Measurements from ENCODE around the gene PRKAR2B. TPM values are rescaled to one million over a fixed set of nuclear protein-coding genes. Genes with fewer than 3 reads are reported as not detected.

Gene PRKAR2B
- total RNA-seq, 4 donors from 2014 or later: 89.5 to 127 (median 102) TPM

DNA sequence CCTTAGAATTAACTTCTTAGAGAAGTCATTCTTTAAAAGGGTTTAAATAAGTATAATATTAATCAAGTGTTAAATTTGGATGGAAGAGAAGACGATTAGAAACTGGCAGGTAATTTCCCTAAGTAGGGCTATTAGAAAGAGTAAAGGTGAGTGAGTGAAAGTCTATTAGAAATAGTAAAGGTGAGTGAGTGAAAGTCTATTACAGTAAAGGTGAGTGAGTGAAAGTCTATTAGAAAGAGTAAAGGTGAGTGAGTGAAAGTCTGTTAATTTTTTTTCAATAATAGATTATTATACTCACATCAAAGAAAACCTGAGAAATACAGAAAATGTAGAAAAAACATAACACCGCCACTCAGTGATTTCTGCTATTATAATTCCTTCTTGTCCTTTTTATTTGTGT, 113.5 kb downstream of the PRKAR2B start:
- no peak for TF ChIP-seq EP300 (IDR thresholded peaks at IDR 0.05)
- no peak for TF ChIP-seq POLR2AphosphoS5 (IDR thresholded peaks at IDR 0.05)
- TF ChIP-seq, protein P1, sequence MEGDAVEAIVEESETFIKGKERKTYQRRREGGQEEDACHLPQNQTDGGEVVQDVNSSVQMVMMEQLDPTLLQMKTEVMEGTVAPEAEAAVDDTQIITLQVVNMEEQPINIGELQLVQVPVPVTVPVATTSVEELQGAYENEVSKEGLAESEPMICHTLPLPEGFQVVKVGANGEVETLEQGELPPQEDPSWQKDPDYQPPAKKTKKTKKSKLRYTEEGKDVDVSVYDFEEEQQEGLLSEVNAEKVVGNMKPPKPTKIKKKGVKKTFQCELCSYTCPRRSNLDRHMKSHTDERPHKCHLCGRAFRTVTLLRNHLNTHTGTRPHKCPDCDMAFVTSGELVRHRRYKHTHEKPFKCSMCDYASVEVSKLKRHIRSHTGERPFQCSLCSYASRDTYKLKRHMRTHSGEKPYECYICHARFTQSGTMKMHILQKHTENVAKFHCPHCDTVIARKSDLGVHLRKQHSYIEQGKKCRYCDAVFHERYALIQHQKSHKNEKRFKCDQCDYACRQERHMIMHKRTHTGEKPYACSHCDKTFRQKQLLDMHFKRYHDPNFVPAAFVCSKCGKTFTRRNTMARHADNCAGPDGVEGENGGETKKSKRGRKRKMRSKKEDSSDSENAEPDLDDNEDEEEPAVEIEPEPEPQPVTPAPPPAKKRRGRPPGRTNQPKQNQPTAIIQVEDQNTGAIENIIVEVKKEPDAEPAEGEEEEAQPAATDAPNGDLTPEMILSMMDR (IDR thresholded peaks at IDR 0.05): no peak
- TF ChIP-seq POLR2A (IDR thresholded peaks at IDR 0.05; ENCODE audit: low read depth): no peak
- no peaks in the 10 kb centered on the region for H3K9me3 ChIP-seq
- H3K4me3 ChIP-seq: no peak overlapping the region
- peaks cover 0 to 33% (median 8%) of the 10 kb centered on the region in 4 donors for H3K36me3 ChIP-seq
- H3K4me1 ChIP-seq: no peaks in the 10 kb centered on the region
- WGBS: 89% methylated on average over 2 of the region's 2 CpGs
- H3K27me3 ChIP-seq: no peaks in the 10 kb centered on the region
- no peak overlapping the region for H3K27ac ChIP-seq (replicated peaks in 1 of 4)
- DNase-seq (ENCODE audit: extremely low spot score): no peak
- intact Hi-C loops (cut with DNase I): no loop called here

DNA sequence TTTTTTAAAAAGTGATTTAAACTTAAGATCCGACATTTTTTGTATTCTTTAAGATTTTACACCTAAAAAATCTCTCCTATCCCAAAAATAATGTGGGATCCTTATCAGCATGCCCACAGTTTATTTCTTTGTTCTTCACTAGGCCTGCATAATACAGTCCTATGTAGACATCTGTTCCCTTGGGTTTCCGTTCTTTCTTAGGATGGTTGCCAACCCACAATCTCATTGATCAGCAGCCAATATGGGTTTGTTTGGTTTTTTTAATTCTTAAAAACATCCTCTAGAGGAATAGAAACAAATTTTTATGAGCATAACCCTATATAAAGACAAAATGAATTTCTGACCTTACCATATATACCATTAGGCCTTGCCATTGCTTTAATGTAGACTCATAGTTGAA, 115.9 kb downstream of the PRKAR2B start:
- H3K4me3 ChIP-seq: no peak overlapping the region
- H3K27me3 ChIP-seq: no peaks in the 10 kb centered on the region
- intact Hi-C loops (cut with DNase I): no loop called here
- no peaks in the 10 kb centered on the region for H3K4me1 ChIP-seq
- peaks cover 0 to 26% (median 4%) of the 10 kb centered on the region in 4 donors for H3K36me3 ChIP-seq
- H3K9me3 ChIP-seq: no peaks in the 10 kb centered on the region
- H3K27ac ChIP-seq (replicated peaks in 1 of 4): no peak overlapping the region
- no peak for TF ChIP-seq EP300 (IDR thresholded peaks at IDR 0.05)
- no peak for TF ChIP-seq POLR2A (IDR thresholded peaks at IDR 0.05; ENCODE audit: low read depth)
- TF ChIP-seq, protein P1 (IDR thresholded peaks at IDR 0.05): no peak
- no peak for TF ChIP-seq POLR2AphosphoS5 (IDR thresholded peaks at IDR 0.05)
- no peak for DNase-seq (ENCODE audit: extremely low spot score)
- WGBS: 80% methylated on average over 2 of the region's 2 CpGs

DNA sequence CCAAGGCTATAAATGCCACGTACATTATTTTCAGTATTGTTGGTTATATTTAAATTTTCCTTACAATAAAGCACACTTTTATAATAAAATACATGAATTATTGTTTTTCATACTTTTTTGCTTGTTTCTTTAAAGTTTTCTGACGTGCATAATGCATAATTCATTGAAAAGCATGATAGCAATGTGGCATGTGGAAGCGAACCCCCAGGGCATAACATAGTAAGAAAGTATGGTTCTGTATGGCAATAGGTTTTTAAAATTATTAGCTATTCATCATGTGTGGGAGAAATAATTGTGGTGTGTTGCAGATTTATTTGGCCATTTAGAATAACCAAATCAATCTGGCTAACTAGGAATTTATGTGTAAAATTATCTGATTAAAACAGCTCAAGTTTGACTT, 116.9 kb downstream of the PRKAR2B start:
- Histone ChIP-seq H3K27me3 (no peaks in the 10 kb centered on the region), H3K4me1 (no peaks in the 10 kb centered on the region), H3K36me3 (peaks cover 0 to 21% (median 4%) of the 10 kb centered on the region in 4 donors), H3K27ac (replicated peaks in 1 of 4) (no peak overlapping the region), H3K4me3 (no peak overlapping the region), H3K9me3 (no peaks in the 10 kb centered on the region)
- TF ChIP-seq, protein P1 (IDR thresholded peaks at IDR 0.05): no peak
- TF ChIP-seq POLR2A (IDR thresholded peaks at IDR 0.05; ENCODE audit: low read depth): no peak
- TF ChIP-seq EP300 (IDR thresholded peaks at IDR 0.05): no peak
- TF ChIP-seq POLR2AphosphoS5 (IDR thresholded peaks at IDR 0.05): no peak
- intact Hi-C loops (cut with DNase I): no loop called here
- WGBS: 90% methylated on average over 3 of the region's 3 CpGs
- DNase-seq (ENCODE audit: extremely low spot score): no peak

DNA sequence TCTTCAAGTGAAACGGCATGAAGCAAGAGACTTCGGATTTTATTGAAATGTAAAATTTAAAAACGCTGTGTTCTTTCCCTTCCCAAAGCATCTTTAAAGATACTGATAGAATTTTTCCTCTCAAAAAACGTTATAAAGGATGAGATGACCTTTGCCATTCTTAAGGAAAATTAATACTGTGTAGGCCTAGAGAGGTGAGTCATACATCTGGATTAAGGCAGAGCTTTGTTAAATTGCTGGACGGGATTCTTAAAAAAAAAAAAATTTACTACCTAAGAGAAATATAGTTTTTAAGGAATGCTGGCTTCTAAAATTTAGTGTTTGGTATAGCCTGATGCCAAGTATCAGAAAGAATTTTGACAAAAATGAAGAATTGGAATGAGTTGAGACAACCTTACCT, 118.0 kb downstream of the PRKAR2B start:
- Histone ChIP-seq H3K9me3 (no peaks in the 10 kb centered on the region), H3K36me3 (peaks cover 0 to 13% (median under 1%) of the 10 kb centered on the region in 4 donors), H3K4me1 (peaks cover 0 to 7% (median 2%) of the 10 kb centered on the region in 4 donors), H3K27me3 (no peaks in the 10 kb centered on the region), H3K4me3 (no peak overlapping the region), H3K27ac (replicated peaks in 1 of 4) (no peak overlapping the region)
- no peak for DNase-seq (ENCODE audit: extremely low spot score)
- intact Hi-C loops (cut with DNase I): no loop called here
- TF ChIP-seq, protein P1 (IDR thresholded peaks at IDR 0.05): no peak
- TF ChIP-seq POLR2A (IDR thresholded peaks at IDR 0.05; ENCODE audit: low read depth): no peak
- TF ChIP-seq POLR2AphosphoS5 (IDR thresholded peaks at IDR 0.05): no peak
- no peak for TF ChIP-seq EP300 (IDR thresholded peaks at IDR 0.05)
- WGBS: 77% methylated on average over 5 of the region's 5 CpGs

DNA sequence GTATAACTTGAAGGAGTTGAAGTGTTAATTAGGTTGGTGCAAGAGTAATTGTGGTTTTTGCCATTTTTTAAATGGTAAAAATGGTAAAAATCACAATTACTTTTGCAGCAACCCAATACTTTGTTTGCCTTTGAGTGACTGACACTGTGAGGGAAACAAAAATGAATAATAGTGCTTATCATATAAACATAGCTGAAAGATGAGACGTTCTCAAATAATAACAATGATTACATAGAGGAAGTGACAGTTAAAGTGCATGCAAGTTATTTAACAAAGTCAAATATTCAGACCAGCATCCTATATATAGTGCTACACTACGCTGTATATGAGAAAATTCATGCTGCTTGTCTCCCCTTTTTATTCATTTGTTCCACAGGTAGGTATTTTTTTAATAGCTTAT, 119.6 kb downstream of the PRKAR2B start:
- WGBS: 41% methylated on average over 2 of the region's 2 CpGs
- DNase-seq (ENCODE audit: extremely low spot score): no peak
- H3K4me3 ChIP-seq: no peak overlapping the region
- no peaks in the 10 kb centered on the region for H3K9me3 ChIP-seq
- intact Hi-C loops (cut with DNase I): no loop called here
- peaks cover 0 to 10% (median 0%) of the 10 kb centered on the region in 4 donors for H3K36me3 ChIP-seq
- H3K27ac ChIP-seq (replicated peaks in 1 of 4): no peak overlapping the region
- TF ChIP-seq POLR2AphosphoS5 (IDR thresholded peaks at IDR 0.05) (no peak), EP300 (IDR thresholded peaks at IDR 0.05) (no peak), POLR2A (IDR thresholded peaks at IDR 0.05; ENCODE audit: low read depth) (no peak)
- TF ChIP-seq, protein P1 (IDR thresholded peaks at IDR 0.05): no peak
- peaks cover 0 to 7% (median 2%) of the 10 kb centered on the region in 4 donors for H3K4me1 ChIP-seq
- H3K27me3 ChIP-seq: no peaks in the 10 kb centered on the region
